ENCODE results near the gene PKIB.

PKIB gene

GRCh38 chr6:122694075-122694474 lies 83.9 kb downstream of the PKIB start:
- DNase-seq (ENCODE audit: low read depth): no peak
- H3K4me3 ChIP-seq (ENCODE audit: low read depth, low read length): no peak overlapping the region
- TF ChIP-seq MAX (IDR thresholded peaks at IDR 0.05; ENCODE audit: low read depth, low read length) (no peak), MYC (IDR thresholded peaks at IDR 0.05; ENCODE audit: low read depth, low read length) (no peak), POLR2A (IDR thresholded peaks at IDR 0.05; ENCODE audit: extremely low read depth, insufficient read length) (no peak), CTCF (IDR thresholded peaks at IDR 0.05; ENCODE audit: low read depth, low read length) (no peak)

- no peak for DNase-seq (ENCODE audit: low read depth)
- no peak for TF ChIP-seq MYC (IDR thresholded peaks at IDR 0.05; ENCODE audit: low read depth, low read length)
- no peak for TF ChIP-seq MAX (IDR thresholded peaks at IDR 0.05; ENCODE audit: low read depth, low read length)
- no peak for TF ChIP-seq CTCF (IDR thresholded peaks at IDR 0.05; ENCODE audit: low read depth, low read length)
- no peak overlapping the region for H3K4me3 ChIP-seq (ENCODE audit: low read depth, low read length)
Measured at GRCh38 chr6:122694602-122695001, 84.4 kb downstream of the PKIB start.

GRCh38 chr6:122695188-122695587 lies 85.0 kb downstream of the PKIB start:
- no peak overlapping the region for H3K4me3 ChIP-seq (ENCODE audit: low read depth, low read length)
- DNase-seq (ENCODE audit: low read depth): no peak
- TF ChIP-seq MAX (IDR thresholded peaks at IDR 0.05; ENCODE audit: low read depth, low read length) (no peak), POLR2A (IDR thresholded peaks at IDR 0.05; ENCODE audit: extremely low read depth, insufficient read length) (no peak), CTCF (IDR thresholded peaks at IDR 0.05; ENCODE audit: low read depth, low read length) (no peak), MYC (IDR thresholded peaks at IDR 0.05; ENCODE audit: low read depth, low read length) (no peak)

- H3K4me3 ChIP-seq (ENCODE audit: low read depth, low read length): no peak overlapping the region
- DNase-seq (ENCODE audit: low read depth): no peak
- TF ChIP-seq MYC (IDR thresholded peaks at IDR 0.05; ENCODE audit: low read depth, low read length): no peak
- no peak for TF ChIP-seq MAX (IDR thresholded peaks at IDR 0.05; ENCODE audit: low read depth, low read length)
- no peak for TF ChIP-seq CTCF (IDR thresholded peaks at IDR 0.05; ENCODE audit: low read depth, low read length)
- no peak for TF ChIP-seq POLR2A (IDR thresholded peaks at IDR 0.05; ENCODE audit: extremely low read depth, insufficient read length)
Measured at GRCh38 chr6:122696079-122696478, 85.9 kb downstream of the PKIB start.

GRCh38 chr6:122696853-122697252 lies 86.6 kb downstream of the PKIB start:
- no peak overlapping the region for H3K4me3 ChIP-seq (ENCODE audit: low read depth, low read length)
- DNase-seq (ENCODE audit: low read depth): no peak
- no peak for TF ChIP-seq POLR2A (IDR thresholded peaks at IDR 0.05; ENCODE audit: extremely low read depth, insufficient read length)
- TF ChIP-seq MYC (IDR thresholded peaks at IDR 0.05; ENCODE audit: low read depth, low read length): no peak
- TF ChIP-seq CTCF (IDR thresholded peaks at IDR 0.05; ENCODE audit: low read depth, low read length): no peak
- no peak for TF ChIP-seq MAX (IDR thresholded peaks at IDR 0.05; ENCODE audit: low read depth, low read length)

GRCh38 chr6:122697458-122697857 lies 87.3 kb downstream of the PKIB start:
- TF ChIP-seq MYC (IDR thresholded peaks at IDR 0.05; ENCODE audit: low read depth, low read length): no peak
- no peak for TF ChIP-seq POLR2A (IDR thresholded peaks at IDR 0.05; ENCODE audit: extremely low read depth, insufficient read length)
- TF ChIP-seq CTCF (IDR thresholded peaks at IDR 0.05; ENCODE audit: low read depth, low read length): no peak
- no peak for TF ChIP-seq MAX (IDR thresholded peaks at IDR 0.05; ENCODE audit: low read depth, low read length)
- H3K4me3 ChIP-seq (ENCODE audit: low read depth, low read length): no peak overlapping the region
- DNase-seq (ENCODE audit: low read depth): no peak

Measured in NB4 (cell line).